ENCODE measurements around the gene RSAD2. TPM values are rescaled to one million over a fixed set of nuclear protein-coding genes. Genes with fewer than 3 reads are reported as not detected.

The RSAD2 gene
- total and polyA plus RNA-seq, 4 donors = 2.1 to 13.9 (median 4.8) TPM

GRCh38 chr2:6937582-6937981 is 60.0 kb downstream of the RSAD2 start:
- Histone ChIP-seq H3K9me3 (ENCODE audit: control insufficient read depth, insufficient read depth, low read length) (no peaks in the 10 kb centered on the region), H3K27me3 (ENCODE audit: control insufficient read depth, insufficient read depth, low read length) (no peaks in the 10 kb centered on the region), H3K27ac (ENCODE audit: low read depth, low read length) (peak overlapping the region; percentile 33), H3K4me1 (ENCODE audit: control insufficient read depth, insufficient read depth, low read length) (peaks cover 16% of the 10 kb centered on the region), H3K36me3 (ENCODE audit: control insufficient read depth, insufficient read depth, low read length) (peaks cover 17% of the 10 kb centered on the region), H3K4me3 (ENCODE audit: low read depth, low read length) (no peak overlapping the region)
- WGBS (ENCODE audit: insufficient coverage) = 31% methylated on average over 4 of the region's 4 CpGs
- peak in 1 of 6 donors; percentile 29 for DNase-seq (ENCODE audit: low read depth in 4 of 6, low spot score in 6 of 6)

- Histone ChIP-seq H3K36me3 (ENCODE audit: control insufficient read depth, insufficient read depth, low read length) (peaks cover 31% of the 10 kb centered on the region), H3K4me1 (ENCODE audit: control insufficient read depth, insufficient read depth, low read length) (peaks cover 16% of the 10 kb centered on the region), H3K4me3 (ENCODE audit: low read depth, low read length) (no peak overlapping the region), H3K27ac (ENCODE audit: low read depth, low read length) (no peak overlapping the region), H3K27me3 (ENCODE audit: control insufficient read depth, insufficient read depth, low read length) (no peaks in the 10 kb centered on the region), H3K9me3 (ENCODE audit: control insufficient read depth, insufficient read depth, low read length) (no peaks in the 10 kb centered on the region)
- DNase-seq (ENCODE audit: low read depth in 4 of 6, low spot score in 6 of 6) = no peak
- WGBS (ENCODE audit: insufficient coverage) = no CpG with 5 or more reads among the region's 2 CpGs
These were observed 61.5 kb downstream of the RSAD2 start for GRCh38 chr2:6939071-6939470.

GRCh38 chr2:6940820-6941219 is 63.2 kb downstream of the RSAD2 start:
- H3K27ac ChIP-seq (ENCODE audit: low read depth, low read length) = no peak overlapping the region
- H3K36me3 ChIP-seq (ENCODE audit: control insufficient read depth, insufficient read depth, low read length) = peaks cover 34% of the 10 kb centered on the region
- H3K4me3 ChIP-seq (ENCODE audit: low read depth, low read length) = no peak overlapping the region
- peaks cover 13% of the 10 kb centered on the region for H3K4me1 ChIP-seq (ENCODE audit: control insufficient read depth, insufficient read depth, low read length)
- no peaks in the 10 kb centered on the region for H3K9me3 ChIP-seq (ENCODE audit: control insufficient read depth, insufficient read depth, low read length)
- no peak for DNase-seq (ENCODE audit: low read depth in 4 of 6, low spot score in 6 of 6)
- H3K27me3 ChIP-seq (ENCODE audit: control insufficient read depth, insufficient read depth, low read length) = no peaks in the 10 kb centered on the region
- no CpG with 5 or more reads among the region's 2 CpGs for WGBS (ENCODE audit: insufficient coverage)

GRCh38 chr2:6941299-6942046 is 63.9 kb downstream of the RSAD2 start:
- no peaks in the 10 kb centered on the region for H3K9me3 ChIP-seq (ENCODE audit: control insufficient read depth, insufficient read depth, low read length)
- no peak overlapping the region for H3K27ac ChIP-seq (ENCODE audit: low read depth, low read length)
- peaks cover 34% of the 10 kb centered on the region for H3K36me3 ChIP-seq (ENCODE audit: control insufficient read depth, insufficient read depth, low read length)
- H3K4me1 ChIP-seq (ENCODE audit: control insufficient read depth, insufficient read depth, low read length) = peaks cover 13% of the 10 kb centered on the region
- H3K4me3 ChIP-seq (ENCODE audit: low read depth, low read length) = no peak overlapping the region
- WGBS (ENCODE audit: insufficient coverage) = 88% methylated on average over 8 of the region's 10 CpGs
- DNase-seq (ENCODE audit: low read depth in 4 of 6, low spot score in 6 of 6) = no peak
- no peaks in the 10 kb centered on the region for H3K27me3 ChIP-seq (ENCODE audit: control insufficient read depth, insufficient read depth, low read length)

GRCh38 chr2:6942848-6943247 is 65.3 kb downstream of the RSAD2 start:
- Histone ChIP-seq H3K27me3 (ENCODE audit: control insufficient read depth, insufficient read depth, low read length) (no peaks in the 10 kb centered on the region), H3K36me3 (ENCODE audit: control insufficient read depth, insufficient read depth, low read length) (peaks cover 37% of the 10 kb centered on the region), H3K4me1 (ENCODE audit: control insufficient read depth, insufficient read depth, low read length) (peaks cover 4% of the 10 kb centered on the region), H3K4me3 (ENCODE audit: low read depth, low read length) (no peak overlapping the region), H3K9me3 (ENCODE audit: control insufficient read depth, insufficient read depth, low read length) (no peaks in the 10 kb centered on the region), H3K27ac (ENCODE audit: low read depth, low read length) (no peak overlapping the region)
- WGBS (ENCODE audit: insufficient coverage) = 83% methylated on average over 8 of the region's 8 CpGs
- no peak for DNase-seq (ENCODE audit: low read depth in 4 of 6, low spot score in 6 of 6)

GRCh38 chr2:6943523-6943922 is 65.9 kb downstream of the RSAD2 start:
- H3K4me3 ChIP-seq (ENCODE audit: low read depth, low read length) = no peak overlapping the region
- no peak for DNase-seq (ENCODE audit: low read depth in 4 of 6, low spot score in 6 of 6)
- peaks cover 4% of the 10 kb centered on the region for H3K4me1 ChIP-seq (ENCODE audit: control insufficient read depth, insufficient read depth, low read length)
- H3K9me3 ChIP-seq (ENCODE audit: control insufficient read depth, insufficient read depth, low read length) = no peaks in the 10 kb centered on the region
- H3K36me3 ChIP-seq (ENCODE audit: control insufficient read depth, insufficient read depth, low read length) = peaks cover 37% of the 10 kb centered on the region
- no peak overlapping the region for H3K27ac ChIP-seq (ENCODE audit: low read depth, low read length)
- no peaks in the 10 kb centered on the region for H3K27me3 ChIP-seq (ENCODE audit: control insufficient read depth, insufficient read depth, low read length)
- 94% methylated on average over 6 of the region's 6 CpGs for WGBS (ENCODE audit: insufficient coverage)

GRCh38 chr2:6943971-6944370 is 66.4 kb downstream of the RSAD2 start:
- Histone ChIP-seq H3K4me3 (ENCODE audit: low read depth, low read length) (no peak overlapping the region), H3K27me3 (ENCODE audit: control insufficient read depth, insufficient read depth, low read length) (no peaks in the 10 kb centered on the region), H3K36me3 (ENCODE audit: control insufficient read depth, insufficient read depth, low read length) (peaks cover 37% of the 10 kb centered on the region), H3K9me3 (ENCODE audit: control insufficient read depth, insufficient read depth, low read length) (no peaks in the 10 kb centered on the region), H3K4me1 (ENCODE audit: control insufficient read depth, insufficient read depth, low read length) (peaks cover 4% of the 10 kb centered on the region), H3K27ac (ENCODE audit: low read depth, low read length) (no peak overlapping the region)
- WGBS (ENCODE audit: insufficient coverage) = 93% methylated on average over 3 of the region's 8 CpGs
- no peak for DNase-seq (ENCODE audit: low read depth in 4 of 6, low spot score in 6 of 6)

- peaks cover 40% of the 10 kb centered on the region for H3K36me3 ChIP-seq (ENCODE audit: control insufficient read depth, insufficient read depth, low read length)
- no peak overlapping the region for H3K27ac ChIP-seq (ENCODE audit: low read depth, low read length)
- WGBS (ENCODE audit: insufficient coverage) = 73% methylated on average over 3 of the region's 5 CpGs
- H3K4me3 ChIP-seq (ENCODE audit: low read depth, low read length) = no peak overlapping the region
- H3K27me3 ChIP-seq (ENCODE audit: control insufficient read depth, insufficient read depth, low read length) = no peaks in the 10 kb centered on the region
- H3K9me3 ChIP-seq (ENCODE audit: control insufficient read depth, insufficient read depth, low read length) = no peaks in the 10 kb centered on the region
- DNase-seq (ENCODE audit: low read depth in 4 of 6, low spot score in 6 of 6) = no peak
- peaks cover 4% of the 10 kb centered on the region for H3K4me1 ChIP-seq (ENCODE audit: control insufficient read depth, insufficient read depth, low read length)
These were observed 67.0 kb downstream of the RSAD2 start for GRCh38 chr2:6944555-6944954.

- Histone ChIP-seq H3K36me3 (ENCODE audit: control insufficient read depth, insufficient read depth, low read length) (peaks cover 40% of the 10 kb centered on the region), H3K27me3 (ENCODE audit: control insufficient read depth, insufficient read depth, low read length) (no peaks in the 10 kb centered on the region), H3K4me1 (ENCODE audit: control insufficient read depth, insufficient read depth, low read length) (peaks cover 4% of the 10 kb centered on the region), H3K27ac (ENCODE audit: low read depth, low read length) (no peak overlapping the region), H3K9me3 (ENCODE audit: control insufficient read depth, insufficient read depth, low read length) (no peaks in the 10 kb centered on the region), H3K4me3 (ENCODE audit: low read depth, low read length) (no peak overlapping the region)
- no peak for DNase-seq (ENCODE audit: low read depth in 4 of 6, low spot score in 6 of 6)
- 87% methylated on average over 7 of the region's 9 CpGs for WGBS (ENCODE audit: insufficient coverage)
These were observed 67.7 kb downstream of the RSAD2 start for GRCh38 chr2:6945087-6945813.

- no peaks in the 10 kb centered on the region for H3K9me3 ChIP-seq (ENCODE audit: control insufficient read depth, insufficient read depth, low read length)
- no peak overlapping the region for H3K4me3 ChIP-seq (ENCODE audit: low read depth, low read length)
- H3K4me1 ChIP-seq (ENCODE audit: control insufficient read depth, insufficient read depth, low read length) = peaks cover 2% of the 10 kb centered on the region
- peak in 1 of 6 donors; percentile 28 for DNase-seq (ENCODE audit: low read depth in 4 of 6, low spot score in 6 of 6)
- H3K36me3 ChIP-seq (ENCODE audit: control insufficient read depth, insufficient read depth, low read length) = peaks cover 38% of the 10 kb centered on the region
- no peak overlapping the region for H3K27ac ChIP-seq (ENCODE audit: low read depth, low read length)
- no peaks in the 10 kb centered on the region for H3K27me3 ChIP-seq (ENCODE audit: control insufficient read depth, insufficient read depth, low read length)
These were observed 68.2 kb downstream of the RSAD2 start for GRCh38 chr2:6945821-6946220.
